IgD-negative memory B cell (primary cell): ENCODE measurements around the gene NT5C3B. TPM values are rescaled to one million over a fixed set of nuclear protein-coding genes. Genes with fewer than 3 reads are reported as not detected.
A peak's percentile ranks its signal among the peaks of the same experiment; 100 is the strongest.
"Not testable (repeated sequence)": the region's sequence is repeated elsewhere in the genome, so short reads cannot be mapped to it uniquely, and the experiment has no call there.

Experiments
- H3K27ac Mint-ChIP-seq, 3 donors: one replicate each; pipeline ENCODE4 v1.8.0; 2020 to 2022; ENCODE audit warnings: mild to moderate bottlenecking in 3 of 3, mixed read lengths in 3 of 3, moderate library complexity in 1 of 3
- H3K27me3 Mint-ChIP-seq: one replicate; pipeline ENCODE4 v1.8.0; 2021; ENCODE audit warnings: mixed read lengths
- H3K36me3 Mint-ChIP-seq: one replicate; pipeline ENCODE4 v1.8.0; 2020; ENCODE audit warnings: mild to moderate bottlenecking, mixed read lengths
- H3K4me1 Mint-ChIP-seq, 3 donors: one replicate each; pipeline ENCODE4 v1.8.0; 2020 to 2022; ENCODE audit warnings: mixed read lengths in 3 of 3, mild to moderate bottlenecking in 1 of 3
- H3K4me3 Mint-ChIP-seq, 4 donors: one replicate each; pipeline ENCODE4 v1.8.0; 2020 to 2022; ENCODE audit warnings: mild to moderate bottlenecking in 4 of 4, mixed read lengths in 4 of 4, moderate library complexity in 3 of 4
- H3K9me3 Mint-ChIP-seq, 3 donors: one replicate each; pipeline ENCODE4 v1.8.0; 2020 to 2021; ENCODE audit warnings: mixed read lengths in 3 of 3, mild to moderate bottlenecking in 1 of 3
- polyA plus RNA-seq: library from polyadenylated mRNA; unstranded; fragments of 300-500 nt; fragmentation: Illumina TruSeq; gene quantifications from one replicate; pipeline ENCODE4 v1.2.3, GENCODE V29; 2021

Gene NT5C3B
- polyA plus RNA-seq, 1 donor from 2014 or later = 50.1 TPM

DNA sequence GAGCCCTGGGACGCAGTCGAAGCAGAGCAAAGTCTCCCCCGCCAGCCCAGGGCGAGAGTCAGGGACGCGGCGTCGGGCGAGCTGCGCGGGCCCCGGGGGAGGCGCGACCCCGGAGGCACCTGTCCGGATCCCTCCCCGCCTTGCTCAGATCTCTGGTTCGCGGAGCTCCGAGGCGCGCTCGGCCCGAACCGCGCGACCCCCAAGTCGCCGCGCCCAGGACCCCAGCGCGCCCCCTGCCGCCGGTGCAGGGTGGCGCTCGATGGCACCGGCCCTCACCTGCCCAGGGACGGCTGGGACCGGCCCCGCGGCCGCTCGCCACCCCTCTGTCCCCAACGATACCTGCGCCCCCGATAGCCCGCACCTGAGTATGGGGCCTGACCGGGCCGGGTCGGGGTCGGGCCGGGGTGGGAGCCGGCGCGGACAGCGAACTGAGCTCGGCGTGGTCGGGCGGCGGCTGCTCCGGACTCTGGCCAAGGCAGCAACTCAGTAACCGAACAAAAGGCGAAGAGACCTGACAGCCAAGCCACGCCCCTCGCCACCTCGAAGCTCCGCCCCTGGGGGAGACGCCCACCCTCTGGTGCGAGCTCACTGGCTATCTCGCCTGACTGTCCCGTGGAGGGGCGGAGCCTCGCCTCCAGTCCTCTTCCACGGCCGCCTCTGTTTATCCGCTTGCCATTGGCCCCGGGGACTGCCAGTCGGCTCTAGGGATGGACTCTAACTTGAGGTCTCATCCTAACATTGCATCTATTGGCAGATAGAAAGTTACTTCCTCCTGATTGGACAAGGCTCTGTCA, 49.6 kb downstream of the NT5C3B start, which contains the start of gene JUP:
TSS of gene JUP (minus strand) at position 485 of the 794 bp plus-strand sequence. CDS start 14,857 bp downstream, outside the sequence.
- H3K27ac Mint-ChIP-seq = peak within 1 kb of the TSS in 2 of 3 donors; percentile 31 to 89
- H3K4me1 Mint-ChIP-seq = peaks cover 20 to 34% (median 21%) of the 10 kb centered on the region in 3 donors
- peaks cover 2% of the 10 kb centered on the region for H3K36me3 Mint-ChIP-seq
- H3K9me3 Mint-ChIP-seq = no peaks in the 10 kb centered on the region
- peaks cover 3% of the 10 kb centered on the region for H3K27me3 Mint-ChIP-seq
- peak within 1 kb of the TSS; percentile 82 to 98 (median 94) for H3K4me3 Mint-ChIP-seq

DNA sequence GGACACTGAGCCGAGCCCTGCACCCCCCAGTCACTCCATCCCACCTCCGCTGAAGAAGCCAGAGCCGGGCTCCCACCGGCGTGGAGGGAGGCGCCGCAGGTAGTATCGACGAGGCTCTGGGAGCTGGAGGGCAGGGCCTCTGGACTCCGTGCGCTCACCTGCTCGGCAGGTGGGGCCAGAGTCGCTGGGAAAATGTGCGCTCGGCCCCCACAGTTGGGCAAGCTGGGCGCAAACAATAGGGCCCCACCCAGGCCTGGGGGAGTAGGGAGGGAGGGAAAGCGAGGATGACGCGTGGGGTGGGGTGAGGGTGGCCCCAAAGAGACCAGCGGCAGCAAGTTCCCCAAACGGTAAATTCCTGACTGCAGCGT, 50.2 kb downstream of the NT5C3B start:
- H3K4me3 Mint-ChIP-seq = peak overlapping the region; percentile 82 to 98 (median 92)
- H3K27me3 Mint-ChIP-seq = peaks cover 3% of the 10 kb centered on the region
- peaks cover 3% of the 10 kb centered on the region for H3K36me3 Mint-ChIP-seq
- H3K9me3 Mint-ChIP-seq = no peaks in the 10 kb centered on the region
- H3K4me1 Mint-ChIP-seq = peaks cover 20 to 35% (median 21%) of the 10 kb centered on the region in 3 donors
- peak overlapping the region in 2 of 3 donors; percentile 31 to 89 for H3K27ac Mint-ChIP-seq

DNA sequence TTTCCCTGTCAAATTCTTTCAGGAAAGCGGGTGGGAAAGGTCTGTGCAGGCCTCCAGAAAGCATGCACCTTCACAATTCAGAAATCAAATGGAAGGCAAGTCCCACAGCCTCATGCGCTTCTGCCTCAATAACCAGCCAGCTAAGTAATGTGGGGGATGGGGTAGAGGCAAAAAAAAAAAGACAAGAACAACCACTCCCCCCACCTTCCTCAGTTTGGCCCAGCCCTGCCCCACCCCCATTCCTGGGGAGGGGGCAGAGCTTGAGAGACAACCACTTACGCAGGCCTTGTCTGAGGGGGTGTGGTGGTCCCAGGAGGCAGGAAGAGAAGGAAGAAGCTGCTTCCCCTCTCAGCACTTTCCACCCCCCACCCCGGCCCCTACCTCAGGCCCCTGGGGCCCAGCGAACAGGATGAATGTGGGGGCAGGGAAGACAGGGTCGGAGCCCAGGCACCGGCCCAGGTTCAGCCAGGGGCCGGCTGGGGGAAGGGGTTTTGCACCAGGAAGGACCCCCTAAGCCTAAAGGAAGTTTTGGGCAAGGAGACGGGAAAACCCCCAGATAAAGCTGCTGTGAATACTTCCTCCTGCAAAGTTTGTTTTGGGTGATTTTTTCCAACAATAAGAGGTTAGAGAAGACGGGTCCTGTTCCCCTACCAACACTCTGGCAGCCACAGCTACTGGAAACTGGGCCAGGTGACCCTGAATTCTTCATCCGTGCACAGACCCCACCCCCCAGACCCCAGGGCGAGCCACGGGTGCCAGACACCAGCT, 50.8 kb downstream of the NT5C3B start:
- H3K4me1 Mint-ChIP-seq = peaks cover 20 to 33% (median 21%) of the 10 kb centered on the region in 3 donors

DNA sequence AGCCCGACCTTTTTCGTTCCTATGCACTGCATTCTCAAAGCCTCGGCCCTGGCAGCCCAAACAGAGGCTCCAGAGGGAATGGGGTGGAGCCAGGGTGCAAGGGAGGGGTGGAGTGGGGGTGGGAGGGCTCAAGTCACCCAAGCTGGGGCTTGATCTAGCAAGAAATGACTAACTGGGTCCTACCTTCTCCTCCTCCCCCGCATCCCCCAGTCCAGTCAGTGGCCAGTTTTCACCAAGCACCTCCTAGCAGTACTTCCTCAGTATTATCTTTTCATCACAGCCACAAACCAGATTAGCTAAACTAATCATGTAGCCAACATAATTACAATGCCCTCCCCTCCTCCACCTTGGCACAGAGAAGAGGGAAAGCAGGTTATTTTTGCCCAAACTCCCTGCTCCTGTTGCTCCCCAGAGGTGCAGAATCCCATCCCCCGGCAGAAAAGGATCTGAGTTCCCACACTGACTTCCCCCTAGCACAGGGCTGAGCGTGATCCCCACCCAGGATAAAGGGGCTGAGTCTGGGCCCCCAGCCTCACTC, 51.8 kb downstream of the NT5C3B start:
- peak overlapping the region in 2 of 3 donors; percentile 19 to 89 for H3K27ac Mint-ChIP-seq
- peaks cover 3% of the 10 kb centered on the region for H3K36me3 Mint-ChIP-seq
- H3K4me1 Mint-ChIP-seq = peaks cover 20 to 32% (median 21%) of the 10 kb centered on the region in 3 donors
- H3K27me3 Mint-ChIP-seq = peaks cover 3% of the 10 kb centered on the region
- H3K9me3 Mint-ChIP-seq = no peaks in the 10 kb centered on the region
- H3K4me3 Mint-ChIP-seq = peak overlapping the region; percentile 65 to 98 (median 93)

More for the DNA sequence above, 50.8 kb downstream of the NT5C3B start:
- Mint-ChIP-seq H3K27ac (peak overlapping the region in 2 of 3 donors; percentile 31 to 89), H3K27me3 (peaks cover 3% of the 10 kb centered on the region), H3K36me3 (peaks cover 3% of the 10 kb centered on the region), H3K9me3 (no peaks in the 10 kb centered on the region), H3K4me3 (peak overlapping the region; percentile 82 to 98 (median 92))

DNA sequence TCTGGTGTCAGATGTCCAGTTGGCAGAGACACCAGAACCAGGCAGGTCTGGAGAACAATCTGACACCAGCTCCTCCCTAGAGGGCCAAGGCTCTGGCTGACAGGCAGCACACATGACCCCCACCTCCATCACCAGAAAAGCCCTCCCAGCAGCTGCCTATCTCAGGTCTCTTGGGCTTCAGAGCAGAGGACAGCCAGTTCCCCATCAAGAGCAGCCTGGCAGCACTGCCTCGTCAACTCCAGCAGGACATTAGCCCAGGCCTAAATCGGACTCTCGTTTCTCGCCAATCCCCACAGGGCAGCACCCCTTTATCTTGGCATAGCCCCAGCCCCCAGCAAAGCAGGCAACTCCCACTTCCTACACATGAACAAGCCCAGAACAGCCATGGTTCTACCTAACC, 53.9 kb downstream of the NT5C3B start:
- Mint-ChIP-seq H3K36me3 (peaks cover 4% of the 10 kb centered on the region), H3K27me3 (peaks cover 3% of the 10 kb centered on the region), H3K4me3 (peak overlapping the region in 2 of 4 donors; percentile 68 to 79), H3K27ac (no peak overlapping the region), H3K9me3 (no peaks in the 10 kb centered on the region), H3K4me1 (peaks cover 20 to 30% (median 21%) of the 10 kb centered on the region in 3 donors)

DNA sequence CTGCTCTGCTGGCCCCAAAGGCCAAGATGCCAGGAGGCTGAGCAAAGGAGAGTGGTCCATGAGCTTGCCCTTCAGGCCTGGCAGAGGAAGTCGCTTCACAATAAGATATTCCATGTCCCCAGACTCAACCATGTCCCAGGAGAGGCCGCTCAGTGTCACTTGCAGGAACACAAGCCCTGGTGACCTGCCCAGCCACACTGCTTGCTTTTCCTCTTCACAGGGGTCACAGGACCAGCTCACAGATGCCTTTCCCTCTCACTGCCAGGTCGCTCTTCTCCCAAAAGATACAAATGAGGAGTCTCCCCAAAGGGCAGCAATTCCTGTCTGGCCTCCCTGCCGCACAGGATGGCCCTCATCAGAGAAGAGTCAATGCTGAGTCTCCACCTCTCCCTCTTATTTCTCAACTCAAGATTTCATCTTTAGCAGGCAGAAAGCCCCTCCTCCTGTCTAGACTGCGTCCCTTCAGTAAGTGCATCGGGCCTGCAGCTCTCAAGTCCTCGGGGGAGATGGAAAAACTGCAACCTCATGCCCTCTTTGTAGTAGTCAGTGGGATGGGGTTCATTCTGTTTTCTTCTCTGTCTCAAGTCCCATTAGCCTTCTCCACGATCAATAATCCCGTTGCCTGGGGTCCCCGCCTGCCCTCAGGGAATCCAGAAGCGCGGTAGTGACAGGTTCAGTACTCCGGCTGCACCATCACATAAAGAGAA, 54.5 kb downstream of the NT5C3B start:
- Mint-ChIP-seq H3K4me1 (peaks cover 17 to 24% (median 21%) of the 10 kb centered on the region in 3 donors), H3K36me3 (peaks cover 4% of the 10 kb centered on the region), H3K9me3 (no peaks in the 10 kb centered on the region), H3K27me3 (peaks cover 3% of the 10 kb centered on the region), H3K4me3 (peak overlapping the region in 2 of 4 donors; percentile 68 to 79), H3K27ac (no peak overlapping the region)

DNA sequence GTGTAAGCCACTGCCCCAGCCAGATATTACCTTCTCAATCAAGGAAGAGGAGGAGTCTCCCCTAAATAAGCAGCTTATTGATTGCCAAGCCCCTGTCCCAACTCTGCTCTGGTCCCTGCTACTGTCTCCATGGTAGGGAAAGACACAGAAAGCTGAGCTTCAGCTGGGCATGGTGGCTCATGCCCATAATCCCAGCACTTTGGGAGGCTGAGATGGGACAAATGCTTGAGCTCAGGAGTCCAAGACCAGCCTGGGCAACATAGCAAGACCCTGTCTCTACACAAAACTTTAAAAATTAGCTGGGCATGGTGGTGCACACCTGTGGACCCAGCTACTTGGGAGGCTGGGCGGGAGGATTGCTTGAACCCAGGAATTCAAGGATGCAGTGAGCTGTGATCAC, 56.1 kb downstream of the NT5C3B start:
- no peaks in the 10 kb centered on the region for H3K9me3 Mint-ChIP-seq
- H3K4me1 Mint-ChIP-seq = peaks cover 13 to 26% (median 18%) of the 10 kb centered on the region in 3 donors
- H3K36me3 Mint-ChIP-seq = peaks cover 7% of the 10 kb centered on the region
- no peak overlapping the region for H3K4me3 Mint-ChIP-seq
- H3K27ac Mint-ChIP-seq = no peak overlapping the region
- H3K27me3 Mint-ChIP-seq = peaks cover 5% of the 10 kb centered on the region

DNA sequence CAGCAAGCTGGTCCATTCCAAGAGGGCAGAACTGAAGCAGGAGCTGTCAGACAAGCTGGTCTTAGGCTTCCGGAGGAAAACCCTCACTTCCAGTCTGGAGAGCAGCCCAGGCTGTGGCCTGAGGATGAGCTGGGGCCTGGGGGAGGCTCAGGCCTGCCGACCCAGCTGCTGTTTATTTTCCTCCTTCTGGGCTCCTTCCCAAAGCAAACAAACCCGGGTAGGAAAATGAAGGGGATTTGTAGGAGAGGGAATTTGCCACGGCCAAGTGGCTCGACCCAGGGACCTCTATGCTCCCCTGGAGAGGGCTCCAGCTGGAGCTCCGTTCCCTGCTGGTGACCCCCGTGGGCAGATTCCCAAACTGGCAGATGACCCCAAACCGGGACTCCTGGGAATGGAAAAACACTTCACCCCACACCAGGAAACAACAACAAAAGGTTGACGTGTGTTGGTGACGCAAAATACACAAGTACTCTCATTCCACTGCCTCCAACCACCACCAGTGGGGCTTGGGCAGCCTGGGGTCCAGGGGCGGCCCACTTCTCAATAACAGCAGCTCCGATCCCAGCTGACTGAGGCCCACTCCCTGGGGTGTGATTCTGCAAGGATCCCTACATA, 58.4 kb downstream of the NT5C3B start:
- Mint-ChIP-seq H3K4me3 (no peak overlapping the region), H3K4me1 (peaks cover 5 to 23% (median 10%) of the 10 kb centered on the region in 3 donors), H3K27me3 (peaks cover 2% of the 10 kb centered on the region), H3K36me3 (peaks cover 7% of the 10 kb centered on the region), H3K9me3 (no peaks in the 10 kb centered on the region), H3K27ac (no peak overlapping the region)

DNA sequence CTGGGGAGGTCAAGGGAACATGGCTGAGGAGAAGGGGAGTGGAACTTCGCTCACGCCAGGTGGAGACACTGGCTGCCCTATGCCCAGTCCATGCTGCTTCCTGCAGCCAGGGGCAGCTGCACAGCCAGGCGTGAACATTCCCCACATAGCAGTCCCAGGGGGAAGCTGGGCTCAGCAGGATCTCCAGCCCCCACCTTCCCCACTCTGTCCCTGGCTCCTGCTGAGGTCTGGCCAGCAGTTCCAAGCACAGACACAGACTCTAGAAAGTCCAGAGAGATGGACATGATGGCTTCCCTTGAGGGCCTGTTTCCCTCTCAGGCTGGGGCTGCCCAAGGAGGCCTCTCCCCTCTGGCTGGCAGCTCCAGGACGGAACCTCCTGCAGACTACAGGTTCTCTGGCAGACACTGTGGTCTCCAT, 58.9 kb downstream of the NT5C3B start:
- Mint-ChIP-seq H3K4me1 (peaks cover 3 to 18% (median 7%) of the 10 kb centered on the region in 3 donors), H3K36me3 (peaks cover 7% of the 10 kb centered on the region), H3K27ac (no peak overlapping the region), H3K4me3 (no peak overlapping the region), H3K9me3 (no peaks in the 10 kb centered on the region), H3K27me3 (peaks cover 2% of the 10 kb centered on the region)

DNA sequence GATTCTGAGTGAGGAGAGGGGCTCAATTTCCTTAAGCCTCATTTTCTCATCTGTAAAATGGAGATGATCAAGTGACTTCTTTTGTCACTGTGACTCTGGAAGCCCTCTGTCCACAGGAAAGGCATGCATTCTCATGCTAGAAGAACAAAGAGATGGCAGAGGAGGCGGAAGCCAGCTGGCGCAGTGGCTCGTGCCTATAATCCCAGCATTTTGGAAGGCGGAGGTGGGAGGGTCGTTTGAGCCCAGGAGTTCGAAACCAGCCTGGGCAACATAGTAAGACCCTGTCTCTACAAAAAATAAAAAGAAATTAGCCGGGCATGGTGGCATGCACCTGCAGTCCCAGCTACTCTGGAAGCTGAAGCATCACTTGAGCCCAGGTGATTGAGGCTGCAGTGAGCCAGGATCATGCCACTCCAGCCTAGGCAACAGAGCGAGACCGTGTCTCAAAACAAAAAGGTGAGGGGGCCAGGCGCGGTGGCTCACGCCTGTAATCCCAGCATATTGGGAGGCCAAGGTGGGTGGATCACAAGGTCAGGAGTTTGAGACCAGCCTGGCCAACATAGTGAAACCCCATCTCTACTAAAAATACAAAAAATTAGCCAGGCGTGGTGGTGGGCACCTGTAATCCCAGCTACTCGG, 59.7 kb downstream of the NT5C3B start:
- H3K27me3 Mint-ChIP-seq, H3K36me3 Mint-ChIP-seq, H3K9me3 Mint-ChIP-seq, H3K4me3 Mint-ChIP-seq: not testable (repeated sequence)
- Mint-ChIP-seq H3K27ac (peak overlapping the region in 1 of 3 donors; percentile 50), H3K4me1 (peaks cover 4 to 11% (median 4%) of the 10 kb centered on the region in 3 donors)

DNA sequence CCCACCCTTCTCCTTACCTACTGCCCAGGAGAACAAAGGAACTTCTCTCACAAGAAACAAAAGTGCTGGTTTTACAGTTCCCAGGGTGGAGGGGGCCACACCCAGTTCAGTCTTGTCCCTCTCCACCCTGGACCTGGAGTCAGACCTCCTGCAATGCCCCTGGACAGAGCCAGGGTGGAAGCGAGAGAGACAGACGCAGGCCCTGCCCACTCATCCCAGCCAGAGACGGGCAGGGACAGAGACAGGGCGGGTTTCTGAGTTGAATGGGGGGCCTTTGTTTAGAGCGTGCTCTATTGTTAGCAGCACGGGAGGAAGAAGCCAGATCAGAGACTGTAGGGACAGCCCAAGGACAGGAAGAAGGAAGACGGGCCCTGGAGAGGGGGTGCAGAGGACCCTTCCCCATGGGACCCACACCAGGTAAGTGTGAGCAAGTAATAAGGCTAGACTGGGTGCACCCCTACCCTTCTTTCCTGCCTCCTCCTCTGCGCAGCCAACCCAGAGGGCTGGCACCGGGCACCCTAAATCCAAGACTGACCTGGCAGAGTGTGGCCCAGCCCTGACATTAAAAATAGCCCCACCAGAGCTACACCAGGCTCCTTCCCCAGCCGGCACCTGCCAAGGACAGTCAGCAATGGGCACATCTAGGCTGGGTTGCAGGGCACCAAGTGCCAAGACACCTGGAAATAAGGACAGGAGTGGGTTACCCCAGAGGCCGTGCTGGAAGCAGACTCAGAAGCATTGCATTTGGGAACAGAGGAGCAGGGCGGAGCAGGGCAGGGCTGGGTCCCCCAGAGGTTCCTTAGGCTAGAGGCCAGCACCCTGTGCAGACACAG, 60.4 kb downstream of the NT5C3B start:
- H3K27ac Mint-ChIP-seq = peak overlapping the region in 1 of 3 donors; percentile 50

More for the DNA sequence above, 60.4 kb downstream of the NT5C3B start:
- Mint-ChIP-seq H3K27me3 (peaks cover 2% of the 10 kb centered on the region), H3K4me3 (no peak overlapping the region), H3K9me3 (no peaks in the 10 kb centered on the region), H3K36me3 (peaks cover 4% of the 10 kb centered on the region), H3K4me1 (peaks cover 5 to 11% (median 5%) of the 10 kb centered on the region in 3 donors)
